ENCODE results near the gene CAMK4.
"Not testable (repeated sequence)": the region's sequence is repeated elsewhere in the genome, so short reads cannot be mapped to it uniquely, and the experiment has no call there.

Gene CAMK4

GRCh38 chr5:111386832-111387162 is 162.6 kb downstream of the CAMK4 start:
- DNase-seq = no peak

- no peak for DNase-seq
Measured at GRCh38 chr5:111387361-111387760, 163.2 kb downstream of the CAMK4 start.

GRCh38 chr5:111389390-111390082 is 165.4 kb downstream of the CAMK4 start:
- DNase-seq = no peak

- no peak for DNase-seq
Measured at GRCh38 chr5:111392181-111392580, 168.0 kb downstream of the CAMK4 start.

- no peak for DNase-seq
Measured at GRCh38 chr5:111394586-111394985, 170.4 kb downstream of the CAMK4 start.

GRCh38 chr5:111398013-111398412 is 173.8 kb downstream of the CAMK4 start:
- DNase-seq = no peak

GRCh38 chr5:111399113-111399512 is 174.9 kb downstream of the CAMK4 start:
- no peak for DNase-seq

GRCh38 chr5:111401906-111402305 is 177.7 kb downstream of the CAMK4 start:
- no peak for DNase-seq

GRCh38 chr5:111404270-111404769 is 180.1 kb downstream of the CAMK4 start:
- DNase-seq = no peak

GRCh38 chr5:111407562-111407961 is 183.4 kb downstream of the CAMK4 start:
- DNase-seq = no peak

- no peak for DNase-seq
Measured at GRCh38 chr5:111408817-111409216, 184.6 kb downstream of the CAMK4 start.

GRCh38 chr5:111409266-111409665 is 185.1 kb downstream of the CAMK4 start:
- DNase-seq = not testable (repeated sequence)

- not testable (repeated sequence) for DNase-seq
Measured at GRCh38 chr5:111410067-111410466, 185.9 kb downstream of the CAMK4 start.

- no peak for DNase-seq
Measured at GRCh38 chr5:111411301-111411700, 187.1 kb downstream of the CAMK4 start.

GRCh38 chr5:111412593-111412992 is 188.4 kb downstream of the CAMK4 start:
- no peak for DNase-seq

- DNase-seq = no peak
Measured at GRCh38 chr5:111415053-111415452, 190.9 kb downstream of the CAMK4 start.

- no peak for DNase-seq
Measured at GRCh38 chr5:111422245-111422644, 198.1 kb downstream of the CAMK4 start.

- no peak for DNase-seq
Measured at GRCh38 chr5:111422747-111423720, 198.8 kb downstream of the CAMK4 start.

- no peak for DNase-seq
Measured at GRCh38 chr5:111425205-111425604, 201.0 kb downstream of the CAMK4 start.

- no peak for DNase-seq
Measured at GRCh38 chr5:111427762-111428161, 203.6 kb downstream of the CAMK4 start.

GRCh38 chr5:111432883-111433536 is 208.8 kb downstream of the CAMK4 start:
- no peak for DNase-seq

GRCh38 chr5:111434800-111435199 is 210.6 kb downstream of the CAMK4 start:
- DNase-seq = no peak

- no peak for DNase-seq
Measured at GRCh38 chr5:111439473-111440075, 215.4 kb downstream of the CAMK4 start.

Measured in activated effector memory CD4-positive, alpha-beta T cell treated with anti-CD3 and anti-CD28 coated beads, Interleukin-2, amount 50 U/mL, for 16 hours (primary cell).